ENCODE measurements around the gene GNAT2. TPM values are rescaled to one million over a fixed set of nuclear protein-coding genes. Genes with fewer than 3 reads are reported as not detected.
A peak's percentile ranks its signal among the peaks of the same experiment; 100 is the strongest.

Gene GNAT2
- total and polyA plus RNA-seq, 2 donors (not counting 3 experiments of a cell fraction or from before 2014, with no cell fraction given), result not detected

DNA sequence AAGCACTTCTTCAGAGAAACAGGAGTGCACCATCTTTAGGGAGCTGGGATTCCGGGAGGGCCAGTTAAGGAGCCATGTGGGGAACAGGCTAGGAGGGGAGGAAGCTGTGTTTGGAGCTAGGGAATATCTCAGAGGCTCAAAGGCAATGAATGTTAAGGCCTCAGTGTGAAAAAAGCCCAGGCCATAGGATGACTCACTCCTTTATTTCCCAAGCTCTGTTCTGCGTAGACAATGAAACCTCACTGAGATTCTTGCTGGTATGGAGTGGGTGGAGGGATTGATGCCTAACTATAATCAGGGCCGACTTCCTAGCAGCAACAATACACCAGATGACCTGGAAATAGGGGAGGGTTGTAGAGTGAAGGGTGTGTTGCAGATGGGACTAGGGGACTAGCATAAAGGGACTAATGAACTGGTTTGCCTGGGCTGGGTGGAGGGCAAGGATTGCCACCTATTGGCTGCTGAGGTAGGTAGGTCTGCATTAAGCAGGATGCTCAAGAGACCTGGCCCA, 2.1 kb downstream of the GNAT2 start:
- Histone ChIP-seq H3K79me2 (ENCODE audit: control insufficient read depth, insufficient read depth, low read length) (peaks cover 23% of the 10 kb centered on the region), H3K36me3 (ENCODE audit: control insufficient read depth in 2 of 2, extremely low read depth in 1 of 2, insufficient read depth in 2 of 2, low read length in 2 of 2) (no peaks in the 10 kb centered on the region), H3K9ac (replicated peaks; ENCODE audit: extremely low read depth, insufficient read depth, low read length) (peak overlapping the region; percentile 67), H4K20me1 (replicated peaks; ENCODE audit: control insufficient read depth, extremely low read depth, insufficient read depth, low read length) (no peaks in the 10 kb centered on the region), H3K4me3 (replicated peaks in 1 of 3; ENCODE audit: insufficient read depth in 1 of 3, low read depth in 1 of 3, low read length in 3 of 3) (no peak overlapping the region), H3K27me3 (ENCODE audit: control insufficient read depth in 2 of 2, insufficient read depth in 2 of 2, low read length in 2 of 2) (no peaks in the 10 kb centered on the region), H3K9me1 (replicated peaks; ENCODE audit: control insufficient read depth, extremely low read depth, insufficient read depth, low read length) (no peaks in the 10 kb centered on the region), H3K27ac (ENCODE audit: insufficient read depth, low read depth, low read length) (peak overlapping the region; percentile 92), H2AFZ (ENCODE audit: low read depth, low read length) (peak overlapping the region; percentile 15), H3K4me1 (ENCODE audit: control insufficient read depth, extremely low read depth, insufficient read depth, low read length) (peaks cover 73% of the 10 kb centered on the region), H3K9me3 (replicated peaks; ENCODE audit: control insufficient read depth, insufficient read depth, low read length) (no peaks in the 10 kb centered on the region), H3K4me2 (ENCODE audit: insufficient read depth, low read length) (peak overlapping the region; percentile 29)
- TF ChIP-seq MYC (IDR thresholded peaks at IDR 0.05; ENCODE audit: low read depth, low read length) (no peak), POLR2A (IDR thresholded peaks at IDR 0.05; ENCODE audit: low read depth, low read length) (peak; percentile 45), GATA2 (IDR thresholded peaks at IDR 0.05; ENCODE audit: insufficient read depth, insufficient read length, low read depth, low read length) (peak; percentile 20), JUN (IDR thresholded peaks at IDR 0.05; ENCODE audit: borderline replicate concordance, insufficient read depth, insufficient read length, low read depth) (peak; percentile 92), EZH2 (IDR thresholded peaks at IDR 0.05; ENCODE audit: borderline replicate concordance, low read depth, low read length, severe bottlenecking) (no peak), POLR2AphosphoS5 (IDR thresholded peaks at IDR 0.05; ENCODE audit: insufficient read depth, low read depth, low read length) (peak; percentile 55), FOS (IDR thresholded peaks at IDR 0.05; ENCODE audit: borderline replicate concordance, insufficient read depth, low read length) (peak; percentile 95)
- TF ChIP-seq, protein P1, sequence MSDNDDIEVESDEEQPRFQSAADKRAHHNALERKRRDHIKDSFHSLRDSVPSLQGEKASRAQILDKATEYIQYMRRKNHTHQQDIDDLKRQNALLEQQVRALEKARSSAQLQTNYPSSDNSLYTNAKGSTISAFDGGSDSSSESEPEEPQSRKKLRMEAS (IDR thresholded peaks at IDR 0.05; ENCODE audit: insufficient read depth, insufficient read length), result no peak
- TF ChIP-seq, protein P2, sequence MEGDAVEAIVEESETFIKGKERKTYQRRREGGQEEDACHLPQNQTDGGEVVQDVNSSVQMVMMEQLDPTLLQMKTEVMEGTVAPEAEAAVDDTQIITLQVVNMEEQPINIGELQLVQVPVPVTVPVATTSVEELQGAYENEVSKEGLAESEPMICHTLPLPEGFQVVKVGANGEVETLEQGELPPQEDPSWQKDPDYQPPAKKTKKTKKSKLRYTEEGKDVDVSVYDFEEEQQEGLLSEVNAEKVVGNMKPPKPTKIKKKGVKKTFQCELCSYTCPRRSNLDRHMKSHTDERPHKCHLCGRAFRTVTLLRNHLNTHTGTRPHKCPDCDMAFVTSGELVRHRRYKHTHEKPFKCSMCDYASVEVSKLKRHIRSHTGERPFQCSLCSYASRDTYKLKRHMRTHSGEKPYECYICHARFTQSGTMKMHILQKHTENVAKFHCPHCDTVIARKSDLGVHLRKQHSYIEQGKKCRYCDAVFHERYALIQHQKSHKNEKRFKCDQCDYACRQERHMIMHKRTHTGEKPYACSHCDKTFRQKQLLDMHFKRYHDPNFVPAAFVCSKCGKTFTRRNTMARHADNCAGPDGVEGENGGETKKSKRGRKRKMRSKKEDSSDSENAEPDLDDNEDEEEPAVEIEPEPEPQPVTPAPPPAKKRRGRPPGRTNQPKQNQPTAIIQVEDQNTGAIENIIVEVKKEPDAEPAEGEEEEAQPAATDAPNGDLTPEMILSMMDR (IDR thresholded peaks at IDR 0.05; ENCODE audit: extremely low read depth in 1 of 2, insufficient read depth in 1 of 2, low read depth in 1 of 2, low read length in 2 of 2), result no peak
- FAIRE-seq (peak; percentile 99), DNase-seq (ENCODE audit: low read depth, low spot score) (peak; percentile 93)
- intact Hi-C loops (cut with micrococcal nuclease), result loop anchor here (5.0 to 10.0 kb wide), 2 partner anchors 35 to 133 kb away; partner anchors contain the start of gene ATXN7L2
- dilution Hi-C loops (cut with MboI; ENCODE audit: extremely low pct_ligation_motif_present, low sequenced_read_pairs), result no loop called here
- ChIA-PET POLR2A (interaction anchor here (1.0 to 1.2 kb wide), 2 partner anchors 22 to 69 kb away, joined by 3 to 12 read pairs; partner anchors contain the start of gene GNAI3), CTCF (interaction anchor here (0.7 to 5.8 kb wide), 17 partner anchors 9 to 157 kb away, joined by 3 to 48 read pairs (median 5); partner anchors contain the start of gene GNAI3)
- BruUV-seq (replicated peaks), result no TSS peak

All from endothelial cell of umbilical vein (primary cell).